Mucosa of rectum (tissue), 2 donors: ENCODE results near the gene ELAVL1.
"Not testable (repeated sequence)": the region's sequence is repeated elsewhere in the genome, so short reads cannot be mapped to it uniquely, and the experiment has no call there.

Experiments
- H3K27ac ChIP-seq, 2 donors: one replicate each; pipeline ENCODE4 v1.7.0; 2013; ENCODE audit warnings: inconsistent platforms in 2 of 2, low read depth in 2 of 2, low read length in 2 of 2
- H3K27me3 ChIP-seq, 2 donors: one replicate each; pipeline ENCODE4 v1.7.0; 2013; ENCODE audit warnings: low read length in 2 of 2; ENCODE audit not compliant: control insufficient read depth in 2 of 2, insufficient read depth in 2 of 2
- H3K36me3 ChIP-seq, 2 donors: one replicate each; pipeline ENCODE4 v1.7.0; 2013; ENCODE audit warnings: low read length in 2 of 2; ENCODE audit not compliant: control insufficient read depth in 2 of 2, insufficient read depth in 2 of 2
- H3K4me1 ChIP-seq, 2 donors: one replicate each; pipeline ENCODE4 v1.7.0; 2013; ENCODE audit warnings: low read length in 2 of 2, mild to moderate bottlenecking in 1 of 2; ENCODE audit not compliant: control insufficient read depth in 2 of 2, insufficient read depth in 2 of 2
- H3K4me3 ChIP-seq, 2 donors: one replicate each; pipeline ENCODE4 v1.7.0; 2013; ENCODE audit warnings: low read length in 2 of 2
- H3K9ac ChIP-seq, 2 donors: one replicate each; pipeline ENCODE4 v1.7.0; 2013; ENCODE audit warnings: low read length in 2 of 2, low read depth in 1 of 2, mild to moderate bottlenecking in 1 of 2
- H3K9me3 ChIP-seq, 2 donors: one replicate each; pipeline ENCODE4 v1.7.0; 2013; ENCODE audit warnings: low read length in 2 of 2; ENCODE audit not compliant: control insufficient read depth in 2 of 2
- donor health status: healthy.
- donor health status: Normal muscosa, but diverticular disease.

The ELAVL1 gene

GRCh38 chr19:7923295-7924191, 81.9 kb downstream of the ELAVL1 start:
- no peak overlapping the region for H3K4me3 ChIP-seq
- H3K27ac ChIP-seq, result peak overlapping the region in 1 of 2 donors; percentile 16
- H3K4me1 ChIP-seq, result peaks cover 25 to 29% of the 10 kb centered on the region in 2 donors
- no peaks in the 10 kb centered on the region for H3K9me3 ChIP-seq
- no peak overlapping the region for H3K9ac ChIP-seq
- peaks cover 0 to 6% of the 10 kb centered on the region in 2 donors for H3K36me3 ChIP-seq
- H3K27me3 ChIP-seq, result peaks cover 3 to 6% of the 10 kb centered on the region in 2 donors

GRCh38 chr19:7922836-7923195, 82.6 kb downstream of the ELAVL1 start:
- Histone ChIP-seq H3K9ac (no peak overlapping the region), H3K4me3 (no peak overlapping the region), H3K4me1 (peaks cover 26 to 29% of the 10 kb centered on the region in 2 donors), H3K36me3 (peaks cover 0 to 6% of the 10 kb centered on the region in 2 donors), H3K27me3 (peaks cover 3 to 9% of the 10 kb centered on the region in 2 donors), H3K9me3 (no peaks in the 10 kb centered on the region), H3K27ac (peak overlapping the region in 1 of 2 donors; percentile 16)

GRCh38 chr19:7921967-7922835, 83.2 kb downstream of the ELAVL1 start:
- Histone ChIP-seq H3K27ac (no peak overlapping the region), H3K4me1 (peaks cover 31 to 32% of the 10 kb centered on the region in 2 donors), H3K9ac (peak overlapping the region; percentile 58 to 83), H3K36me3 (peaks cover 0 to 6% of the 10 kb centered on the region in 2 donors), H3K9me3 (no peaks in the 10 kb centered on the region), H3K27me3 (peaks cover 7 to 11% of the 10 kb centered on the region in 2 donors), H3K4me3 (peak overlapping the region in 1 of 2 donors; percentile 86)

- peak overlapping the region; percentile 58 to 83 for H3K9ac ChIP-seq
- peaks cover 33% of the 10 kb centered on the region in 2 donors for H3K4me1 ChIP-seq
- H3K36me3 ChIP-seq, result peaks cover 0 to 6% of the 10 kb centered on the region in 2 donors
- H3K4me3 ChIP-seq, result peak overlapping the region; percentile 59 to 86
- H3K27ac ChIP-seq, result peak overlapping the region; percentile 80 to 90
- no peaks in the 10 kb centered on the region for H3K9me3 ChIP-seq
- H3K27me3 ChIP-seq, result peaks cover 9 to 14% of the 10 kb centered on the region in 2 donors
These were observed 84.0 kb downstream of the ELAVL1 start for GRCh38 chr19:7921302-7921966.

- Histone ChIP-seq H3K4me3 (peak overlapping the region; percentile 65 to 86), H3K9me3 (no peaks in the 10 kb centered on the region), H3K27me3 (peaks cover 13 to 17% of the 10 kb centered on the region in 2 donors), H3K36me3 (peaks cover 0 to 6% of the 10 kb centered on the region in 2 donors), H3K9ac (peak overlapping the region; percentile 69 to 83), H3K27ac (peak overlapping the region; percentile 93 to 96), H3K4me1 (peaks cover 31 to 33% of the 10 kb centered on the region in 2 donors)
These were observed 84.7 kb downstream of the ELAVL1 start for GRCh38 chr19:7920519-7921301.

DNA sequence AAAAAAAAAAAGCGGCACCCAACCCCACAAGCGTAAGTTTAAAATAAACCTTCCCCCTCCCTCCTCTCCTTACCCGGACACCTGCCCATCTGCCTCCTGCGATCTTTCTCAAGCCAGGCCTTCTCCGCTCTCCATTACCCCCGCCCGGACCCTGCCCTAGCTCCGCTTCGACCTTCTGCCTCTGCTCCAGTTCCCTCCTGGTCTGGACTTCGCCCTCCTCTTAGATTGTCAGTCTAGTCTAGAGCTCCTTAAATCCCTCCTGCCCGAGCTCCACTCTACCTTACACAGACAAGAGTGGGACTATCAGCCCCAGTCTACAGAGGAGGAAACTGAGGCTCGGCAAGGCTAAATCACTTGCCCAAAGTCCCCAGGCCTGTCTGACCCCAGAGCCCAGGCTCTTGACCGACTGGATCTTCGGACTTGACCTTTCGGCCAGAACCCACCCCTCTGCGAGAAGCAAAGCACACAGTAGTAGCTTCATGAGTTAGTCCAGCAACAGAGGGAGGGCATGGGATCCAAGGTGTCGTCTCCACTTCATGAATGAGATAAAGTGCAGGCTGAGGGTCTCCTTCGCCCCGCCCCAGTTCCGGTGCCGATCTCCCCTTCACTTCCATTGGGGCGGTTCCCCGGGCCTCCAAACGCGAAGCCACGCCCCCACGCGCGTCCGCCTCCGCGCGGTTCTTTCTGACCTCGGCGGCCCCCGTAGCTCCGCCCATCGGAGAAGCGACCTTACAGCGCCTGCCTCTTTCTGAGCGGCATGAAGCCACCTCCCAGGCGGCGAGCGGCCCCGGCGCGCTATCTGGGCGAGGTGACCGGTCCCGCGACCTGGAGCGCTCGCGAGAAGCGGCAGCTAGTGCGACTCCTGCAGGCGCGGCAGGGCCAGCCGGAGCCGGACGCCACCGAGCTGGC, 85.6 kb downstream of the ELAVL1 start, which contains the start of gene SNAPC2:
Gene SNAPC2, plus strand, starts transcription at position 729 of the 909 bp plus-strand sequence. Its CDS starts 29 bp downstream, at position 758.
- Histone ChIP-seq H3K27ac (peak within 1 kb of the TSS; percentile 93 to 96), H3K9ac (peak within 1 kb of the TSS; percentile 69 to 83), H3K36me3 (peaks cover 0 to 6% of the 10 kb centered on the region in 2 donors), H3K4me1 (peaks cover 30 to 34% of the 10 kb centered on the region in 2 donors), H3K27me3 (peaks cover 18 to 22% of the 10 kb centered on the region in 2 donors), H3K4me3 (peak within 1 kb of the TSS; percentile 65 to 86), H3K9me3 (no peaks in the 10 kb centered on the region)

DNA sequence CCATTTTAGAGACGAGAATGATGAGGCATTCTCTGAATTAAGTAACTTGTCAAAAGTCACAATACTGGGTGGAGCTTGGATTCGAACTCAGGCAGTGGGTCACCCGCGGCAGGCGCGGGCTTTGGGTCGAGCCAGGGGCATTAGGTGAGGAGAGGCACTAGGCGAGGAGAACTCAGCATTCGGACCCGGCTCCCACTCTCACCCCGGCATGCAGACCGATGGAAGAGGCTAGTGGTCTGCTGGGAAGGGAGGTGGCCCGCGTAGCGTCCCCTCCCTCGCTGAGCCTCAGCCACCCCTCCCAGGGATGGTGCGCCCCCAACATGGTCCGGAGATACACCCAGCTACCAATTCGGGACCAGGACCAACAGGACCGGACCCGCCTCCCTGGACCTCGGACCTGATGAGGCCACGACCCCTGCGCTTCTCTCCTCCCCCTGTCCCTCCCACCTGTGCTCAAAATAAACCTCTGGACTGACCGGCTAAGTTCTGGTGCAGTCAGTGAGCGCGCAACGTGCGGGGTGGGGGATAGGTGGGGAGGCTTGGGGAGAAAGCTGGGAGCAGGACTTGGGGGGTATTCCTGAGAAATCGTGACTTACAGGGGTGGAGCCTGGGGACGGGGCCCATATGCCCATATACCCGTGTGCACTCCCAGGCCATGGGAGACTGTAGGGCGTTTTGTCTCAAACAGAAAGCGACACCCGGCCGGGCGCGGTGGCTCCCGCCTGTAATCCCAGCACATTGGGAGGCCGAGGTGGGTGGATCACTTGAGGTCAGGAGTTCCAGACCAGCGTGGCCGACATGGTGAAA, 86.6 kb downstream of the ELAVL1 start:
- Histone ChIP-seq H3K27me3 (peaks cover 23 to 26% of the 10 kb centered on the region in 2 donors), H3K9ac (no peak overlapping the region), H3K4me1 (peaks cover 30 to 34% of the 10 kb centered on the region in 2 donors), H3K36me3 (peaks cover 0 to 6% of the 10 kb centered on the region in 2 donors), H3K27ac (no peak overlapping the region), H3K4me3 (peak overlapping the region; percentile 7 to 63), H3K9me3 (no peaks in the 10 kb centered on the region)

DNA sequence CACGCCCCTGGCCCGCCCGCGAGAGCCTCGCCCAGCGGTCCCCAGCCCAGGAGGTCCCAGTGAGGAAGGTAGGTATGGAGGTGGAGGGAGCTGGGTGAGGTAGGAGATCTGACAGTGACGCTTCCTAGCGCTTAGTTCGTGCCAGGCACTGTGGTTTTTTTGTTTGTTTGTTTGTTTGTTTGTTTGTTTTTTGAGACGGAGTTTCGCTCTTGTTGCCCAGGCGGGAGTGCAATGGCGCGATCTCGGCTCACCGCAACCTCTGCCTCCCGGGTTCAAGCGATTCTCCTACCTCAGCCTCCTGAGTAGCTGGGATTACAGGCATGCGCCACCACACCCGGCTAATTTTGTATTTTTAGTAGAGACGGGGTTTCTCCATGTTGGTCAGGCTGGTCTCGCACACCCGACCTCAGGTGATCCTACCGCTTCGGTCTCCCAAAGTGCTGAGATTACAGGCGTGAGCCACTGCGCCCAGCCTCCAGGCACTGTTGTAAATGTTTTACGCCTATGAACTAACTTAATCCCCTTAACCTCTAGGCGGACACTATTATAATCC, 87.3 kb downstream of the ELAVL1 start:
- H3K4me1 ChIP-seq, result peaks cover 30 to 34% of the 10 kb centered on the region in 2 donors
- H3K36me3 ChIP-seq, H3K9ac ChIP-seq, H3K9me3 ChIP-seq, H3K27ac ChIP-seq: not testable (repeated sequence)
- peak overlapping the region in 1 of 2 donors; percentile 38 for H3K4me3 ChIP-seq
- peaks cover 23 to 26% of the 10 kb centered on the region in 2 donors for H3K27me3 ChIP-seq
